Measurements from ENCODE around the gene GATAD2B.

Gene GATAD2B

DNA sequence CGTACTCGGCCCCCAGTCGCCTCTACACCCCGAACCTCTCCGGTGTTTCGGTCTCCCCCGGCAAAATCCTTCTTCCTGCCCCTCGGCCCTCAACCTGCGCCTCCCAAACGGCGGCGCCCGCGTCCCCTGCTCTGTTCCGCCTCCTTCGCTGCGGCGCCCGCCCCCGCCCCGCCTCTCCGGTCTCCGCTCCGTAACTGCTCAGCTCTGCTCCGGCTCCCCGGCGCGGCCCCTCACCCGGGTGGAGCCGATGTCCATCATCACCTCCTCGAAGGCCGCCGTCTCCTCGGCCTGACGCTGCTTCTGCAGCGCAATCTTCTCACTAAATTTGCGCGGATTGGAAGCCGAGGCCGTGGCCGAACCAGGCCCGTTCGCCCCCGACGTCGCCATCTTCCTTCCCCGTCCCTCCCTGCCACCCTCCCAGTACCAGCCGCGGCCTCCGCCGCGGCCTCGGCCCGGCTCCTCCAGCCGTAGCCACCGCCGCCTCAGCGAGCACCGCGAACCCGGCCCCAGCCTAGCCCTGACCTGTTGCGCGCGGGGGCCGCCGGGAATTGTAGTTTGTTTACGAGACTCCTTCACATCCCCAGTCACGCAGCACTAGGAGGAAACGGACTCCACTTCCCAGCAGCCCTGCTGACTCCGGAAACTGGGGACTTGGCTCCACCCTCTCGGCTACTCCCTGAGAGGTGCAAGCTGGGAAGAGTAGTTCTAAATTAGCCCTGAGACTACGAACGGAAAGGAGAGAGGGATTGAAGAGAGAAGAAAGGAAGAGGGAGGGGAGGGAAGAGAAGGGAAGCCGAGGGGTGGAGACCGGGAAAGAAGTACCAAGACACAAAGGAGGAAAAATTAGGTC lies 35.6 kb upstream of the GATAD2B start, which contains the start of gene CRTC2:
CRTC2 (minus strand) TSS at position 502 of the 850 bp plus-strand sequence; CDS start at position 387, 115 bp downstream.
- peak; percentile 94 for DNase-seq (ENCODE audit: extremely low read depth, low read depth)
- TF ChIP-seq, protein P1, sequence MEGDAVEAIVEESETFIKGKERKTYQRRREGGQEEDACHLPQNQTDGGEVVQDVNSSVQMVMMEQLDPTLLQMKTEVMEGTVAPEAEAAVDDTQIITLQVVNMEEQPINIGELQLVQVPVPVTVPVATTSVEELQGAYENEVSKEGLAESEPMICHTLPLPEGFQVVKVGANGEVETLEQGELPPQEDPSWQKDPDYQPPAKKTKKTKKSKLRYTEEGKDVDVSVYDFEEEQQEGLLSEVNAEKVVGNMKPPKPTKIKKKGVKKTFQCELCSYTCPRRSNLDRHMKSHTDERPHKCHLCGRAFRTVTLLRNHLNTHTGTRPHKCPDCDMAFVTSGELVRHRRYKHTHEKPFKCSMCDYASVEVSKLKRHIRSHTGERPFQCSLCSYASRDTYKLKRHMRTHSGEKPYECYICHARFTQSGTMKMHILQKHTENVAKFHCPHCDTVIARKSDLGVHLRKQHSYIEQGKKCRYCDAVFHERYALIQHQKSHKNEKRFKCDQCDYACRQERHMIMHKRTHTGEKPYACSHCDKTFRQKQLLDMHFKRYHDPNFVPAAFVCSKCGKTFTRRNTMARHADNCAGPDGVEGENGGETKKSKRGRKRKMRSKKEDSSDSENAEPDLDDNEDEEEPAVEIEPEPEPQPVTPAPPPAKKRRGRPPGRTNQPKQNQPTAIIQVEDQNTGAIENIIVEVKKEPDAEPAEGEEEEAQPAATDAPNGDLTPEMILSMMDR (IDR thresholded peaks at IDR 0.05; ENCODE audit: low read depth, low read length): no peak; the same call in none of the 2 replicates

DNA sequence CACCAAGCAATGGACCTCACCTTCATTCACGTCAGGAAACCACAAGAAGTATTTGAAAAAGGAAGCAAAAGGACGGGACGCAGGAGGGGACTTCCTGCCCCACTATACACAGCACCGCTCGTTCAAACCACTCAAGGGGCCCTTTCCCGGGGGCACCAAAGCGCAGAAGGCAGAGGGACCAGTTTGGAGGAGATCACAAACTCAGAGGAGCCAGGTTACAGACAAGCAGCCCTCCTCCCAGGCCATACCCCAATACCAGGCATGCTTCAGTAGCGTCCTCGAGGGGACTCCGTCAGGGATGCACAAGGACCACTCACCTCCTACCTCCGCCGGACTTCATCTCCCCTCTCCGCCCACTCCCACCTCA lies 35.0 kb upstream of the GATAD2B start:
- DNase-seq (ENCODE audit: extremely low read depth, low read depth): no peak
- TF ChIP-seq, protein P1 (IDR thresholded peaks at IDR 0.05; ENCODE audit: low read depth, low read length): no peak

DNA sequence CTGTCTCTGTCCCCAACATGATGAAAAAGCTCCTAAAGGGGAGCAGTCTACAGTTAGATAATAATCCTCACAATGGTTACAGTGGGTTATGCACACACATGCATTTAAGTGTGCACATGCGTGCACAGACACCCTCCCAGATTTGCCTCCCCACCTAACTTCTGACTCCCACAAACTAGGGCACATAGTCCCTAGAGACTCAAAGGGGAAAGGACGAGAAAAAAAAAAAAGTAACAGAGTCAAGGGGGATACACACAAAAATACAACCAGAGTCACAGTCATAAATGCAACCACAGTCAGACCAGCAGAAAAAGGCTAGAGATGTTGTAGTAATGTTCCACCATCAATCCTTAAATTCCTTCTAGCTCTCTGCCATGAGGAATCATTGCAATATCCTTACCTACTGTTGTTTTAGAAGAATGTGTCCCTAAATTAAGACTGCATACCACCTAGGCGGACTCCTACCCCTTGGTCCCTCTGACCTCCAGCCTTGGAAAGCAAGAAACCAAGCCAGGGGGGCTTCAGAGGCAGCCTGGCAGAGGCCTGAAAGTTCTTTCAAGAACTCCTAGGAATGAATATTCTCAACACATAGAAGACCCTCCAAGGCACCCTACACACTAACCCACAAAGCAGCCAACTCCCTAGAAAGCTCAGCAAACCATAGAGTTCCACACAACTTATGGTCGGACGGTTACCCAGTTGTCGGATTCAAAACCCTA lies 34.4 kb upstream of the GATAD2B start:
- TF ChIP-seq, protein P1 (IDR thresholded peaks at IDR 0.05; ENCODE audit: low read depth, low read length): no peak
- DNase-seq (ENCODE audit: extremely low read depth, low read depth): no peak

DNA sequence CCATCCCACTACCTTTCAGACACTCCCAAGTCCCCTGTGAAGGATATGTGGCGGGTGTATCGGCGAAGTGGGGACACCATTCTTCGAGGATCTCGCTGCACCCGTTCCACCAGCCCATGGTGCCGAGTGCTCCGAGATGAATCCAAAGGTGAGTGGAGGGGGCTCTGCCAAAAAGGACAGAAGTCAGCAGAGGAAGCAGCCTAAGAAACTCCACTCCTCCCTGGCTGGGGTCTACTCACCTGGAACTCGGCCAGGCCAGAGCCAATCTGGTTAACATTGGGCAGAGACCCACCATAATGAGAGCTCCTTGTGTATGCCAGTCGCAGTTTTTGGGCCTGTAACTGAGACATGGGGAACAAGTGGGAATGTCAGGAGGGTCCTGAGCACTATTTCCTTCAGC lies 32.1 kb upstream of the GATAD2B start:
- TF ChIP-seq, protein P1 (IDR thresholded peaks at IDR 0.05; ENCODE audit: low read depth, low read length): no peak
- DNase-seq (ENCODE audit: extremely low read depth, low read depth): no peak

DNA sequence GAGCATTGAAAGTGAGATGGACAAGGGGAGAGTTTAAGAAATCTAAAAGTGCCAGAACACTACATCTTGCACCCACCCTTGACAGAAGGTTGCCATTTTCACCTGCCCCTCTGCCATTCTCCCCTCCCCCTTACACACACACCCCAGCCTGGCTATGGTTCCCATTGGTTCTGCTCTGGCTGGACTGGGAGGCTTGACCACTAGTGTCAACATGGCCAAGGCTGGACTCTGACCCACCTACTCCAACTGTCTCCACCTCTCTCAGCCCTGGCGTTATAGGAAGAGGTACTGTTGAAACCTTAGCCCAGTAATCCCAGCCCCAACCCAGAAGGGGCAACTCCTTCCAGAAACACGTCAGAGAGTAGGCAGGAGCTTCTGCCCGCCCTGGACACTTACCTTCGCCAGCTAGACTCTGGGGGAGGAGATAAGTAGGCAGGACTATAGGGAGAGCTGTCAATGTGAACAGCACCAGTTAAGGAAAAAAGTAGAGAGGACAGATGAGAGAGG lies 31.1 kb upstream of the GATAD2B start:
- TF ChIP-seq, protein P1 (IDR thresholded peaks at IDR 0.05; ENCODE audit: low read depth, low read length): no peak
- no peak for DNase-seq (ENCODE audit: extremely low read depth, low read depth)

DNA sequence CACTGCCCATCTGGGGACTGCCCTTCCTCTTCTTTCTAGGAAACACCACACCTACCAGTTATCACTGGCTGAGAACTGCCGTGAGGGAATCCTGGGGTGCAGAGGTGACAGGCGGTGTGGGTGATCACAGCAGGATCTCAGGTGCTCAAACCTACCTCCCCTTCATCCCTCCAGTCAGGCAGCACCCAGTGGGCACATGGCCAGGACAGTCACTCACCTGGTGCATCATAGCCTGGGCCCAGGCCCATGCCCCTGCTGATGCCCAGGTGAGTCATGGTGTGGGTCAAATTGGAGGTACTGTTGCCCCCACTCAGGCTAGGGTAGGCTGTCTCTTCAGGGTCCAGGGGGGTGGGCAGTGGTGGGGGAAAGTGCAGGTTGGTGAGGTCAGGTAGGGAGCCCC lies 29.0 kb upstream of the GATAD2B start:
- DNase-seq (ENCODE audit: extremely low read depth, low read depth): no peak
- TF ChIP-seq, protein P1 (IDR thresholded peaks at IDR 0.05; ENCODE audit: low read depth, low read length): no peak

DNA sequence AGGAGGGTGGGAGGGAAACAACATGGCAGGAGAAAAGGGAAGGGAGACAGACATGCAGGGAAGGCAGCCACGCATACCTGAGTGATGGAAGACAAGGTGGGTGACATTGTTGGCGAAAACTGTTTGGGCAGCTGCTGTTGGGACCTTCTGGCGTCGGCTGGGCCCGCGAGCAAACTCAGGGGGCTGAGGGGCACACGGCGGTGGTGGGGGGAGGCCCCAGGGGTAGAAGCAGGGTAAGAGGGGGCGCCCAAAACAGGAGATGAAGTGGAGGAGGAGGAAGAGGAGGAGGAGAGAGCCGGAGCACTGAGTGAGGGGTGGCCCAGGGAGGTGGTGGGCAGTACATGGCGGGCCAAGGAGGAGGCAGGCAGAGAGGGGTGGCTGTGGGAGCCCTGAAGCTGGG lies 28.4 kb upstream of the GATAD2B start:
- no peak for DNase-seq (ENCODE audit: extremely low read depth, low read depth)
- TF ChIP-seq, protein P1 (IDR thresholded peaks at IDR 0.05; ENCODE audit: low read depth, low read length): no peak
